KOPT-K1 (cell line): ENCODE data around the gene CAMSAP3.

ENCODE experiments used
- H3K27ac ChIP-seq: fragments of 200-600 bp; sonication (generic); 2 replicates; pipeline ENCODE4 v1.5.1; 2016; ENCODE audit warnings: antibody characterized with exemption, mild to moderate bottlenecking, low read depth, low read length; ENCODE audit not compliant: poor library complexity, severe bottlenecking
- H3K36me3 ChIP-seq: fragments of 200-600 bp; sonication (generic); 2 replicates; pipeline ENCODE4 v1.5.1; 2017; ENCODE audit warnings: antibody characterized with exemption, mild to moderate bottlenecking, low read length, moderate library complexity; ENCODE audit not compliant: insufficient read depth
- H3K9me3 ChIP-seq: fragments of 200-600 bp; sonication (generic); 2 replicates; pipeline ENCODE4 v1.5.1; 2017; ENCODE audit warnings: antibody characterized with exemption, low read length, mild to moderate bottlenecking; ENCODE audit not compliant: insufficient read depth, poor library complexity, severe bottlenecking

Gene CAMSAP3

DNA sequence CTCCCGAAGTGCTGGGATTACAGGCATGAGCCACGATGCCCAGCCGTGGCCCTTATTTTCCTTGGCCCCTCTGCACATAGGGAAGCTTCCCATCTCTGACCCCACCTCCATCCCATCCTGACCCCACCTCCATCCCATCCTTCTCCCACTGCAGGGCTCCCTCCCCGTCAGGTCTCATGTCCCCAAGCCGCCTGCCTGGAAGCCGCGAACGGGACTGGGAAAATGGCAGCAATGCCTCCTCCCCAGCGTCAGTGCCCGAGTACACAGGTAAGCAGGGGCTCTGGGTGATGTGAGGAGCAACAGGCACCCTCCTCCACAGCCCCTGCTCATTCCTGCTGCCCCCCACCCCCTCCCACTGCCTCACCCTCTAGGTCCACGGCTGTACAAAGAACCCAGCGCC lies 21.5 kb downstream of the CAMSAP3 start:
- H3K27ac ChIP-seq, result no peak overlapping the region
- H3K36me3 ChIP-seq, result peaks cover 39% of the 10 kb centered on the region; the same call in 1 of the 2 replicates

DNA sequence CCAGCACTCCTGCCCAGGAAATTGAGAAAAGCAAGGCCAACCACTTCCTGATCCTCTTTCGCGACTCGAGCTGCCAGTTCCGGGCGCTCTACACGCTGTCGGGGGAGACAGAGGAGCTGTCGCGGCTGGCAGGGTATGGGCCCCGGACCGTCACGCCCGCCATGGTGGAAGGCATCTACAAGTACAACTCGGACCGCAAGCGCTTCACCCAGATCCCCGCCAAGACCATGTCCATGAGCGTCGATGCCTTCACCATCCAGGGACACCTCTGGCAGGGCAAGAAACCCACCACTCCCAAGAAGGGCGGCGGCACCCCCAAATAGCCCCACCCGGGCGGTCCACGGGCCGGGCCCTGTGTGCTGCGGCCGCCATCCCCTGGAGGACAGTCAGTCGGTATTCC lies 22.1 kb downstream of the CAMSAP3 start:
- H3K36me3 ChIP-seq, result peaks cover 45% of the 10 kb centered on the region
- no peak overlapping the region for H3K27ac ChIP-seq

More for the DNA sequence above, 21.5 kb downstream of the CAMSAP3 start:
- H3K9me3 ChIP-seq, result no peaks in the 10 kb centered on the region

DNA sequence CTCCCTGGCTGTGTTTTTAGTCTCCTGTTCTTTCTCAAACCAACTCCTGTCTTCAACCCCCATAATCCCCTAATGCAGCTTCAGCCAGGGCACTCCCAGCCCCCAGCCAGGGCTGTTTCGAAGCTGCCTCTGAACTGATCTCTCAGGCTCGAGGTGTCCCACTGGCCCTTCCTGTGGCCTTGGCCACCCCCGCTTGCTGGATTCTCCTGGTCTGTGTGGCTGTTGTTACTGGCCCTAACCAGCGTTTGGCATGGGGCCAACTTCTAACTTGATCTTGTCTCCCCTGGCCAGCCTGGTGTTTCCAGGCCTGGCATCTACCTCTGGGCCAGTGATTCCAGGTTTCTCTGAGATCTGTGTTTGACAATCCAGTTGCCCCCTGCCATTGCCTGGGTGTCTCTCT lies 22.7 kb downstream of the CAMSAP3 start:
- Histone ChIP-seq H3K27ac (no peak overlapping the region), H3K9me3 (no peaks in the 10 kb centered on the region), H3K36me3 (peaks cover 51% of the 10 kb centered on the region)

More for the DNA sequence above, 22.1 kb downstream of the CAMSAP3 start:
- no peaks in the 10 kb centered on the region for H3K9me3 ChIP-seq

DNA sequence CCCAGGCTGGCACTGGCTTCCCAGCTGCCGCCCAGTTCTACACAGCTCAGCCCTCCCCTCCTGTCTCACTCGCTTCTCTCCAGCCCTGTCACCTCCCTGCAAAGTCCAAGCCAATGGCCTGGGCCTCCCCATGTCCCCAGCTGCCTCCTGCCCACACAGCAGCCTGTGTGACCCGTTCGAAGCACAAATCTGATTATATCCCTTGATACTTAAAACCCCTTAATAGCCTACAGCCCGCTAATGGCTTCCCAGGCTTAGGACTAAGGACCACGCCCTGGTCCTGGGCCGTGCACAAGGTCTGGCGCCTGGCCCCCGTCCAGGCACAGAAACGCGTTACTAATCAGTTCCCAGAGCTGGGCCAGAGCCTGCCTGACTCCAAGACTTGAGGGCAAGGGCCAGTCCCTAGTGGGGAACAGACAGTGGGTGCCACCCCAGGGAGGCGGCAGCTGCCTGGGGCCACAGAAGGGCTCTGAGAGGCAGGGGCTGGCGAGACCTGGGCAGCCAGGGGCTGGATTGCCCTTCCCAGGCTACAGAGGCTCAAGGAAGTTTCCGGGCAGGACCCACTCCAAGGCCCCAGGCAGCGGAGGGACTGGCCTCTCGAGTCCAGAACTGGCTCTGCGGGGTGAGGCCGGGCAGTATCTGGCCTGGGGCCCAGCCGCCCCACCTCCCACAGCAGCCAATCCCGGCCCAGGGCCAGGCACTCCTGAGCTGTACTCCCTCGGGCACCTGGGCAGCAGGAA lies 23.3 kb downstream of the CAMSAP3 start:
- H3K36me3 ChIP-seq, result peaks cover 57% of the 10 kb centered on the region
- no peak overlapping the region for H3K27ac ChIP-seq
- no peaks in the 10 kb centered on the region for H3K9me3 ChIP-seq

DNA sequence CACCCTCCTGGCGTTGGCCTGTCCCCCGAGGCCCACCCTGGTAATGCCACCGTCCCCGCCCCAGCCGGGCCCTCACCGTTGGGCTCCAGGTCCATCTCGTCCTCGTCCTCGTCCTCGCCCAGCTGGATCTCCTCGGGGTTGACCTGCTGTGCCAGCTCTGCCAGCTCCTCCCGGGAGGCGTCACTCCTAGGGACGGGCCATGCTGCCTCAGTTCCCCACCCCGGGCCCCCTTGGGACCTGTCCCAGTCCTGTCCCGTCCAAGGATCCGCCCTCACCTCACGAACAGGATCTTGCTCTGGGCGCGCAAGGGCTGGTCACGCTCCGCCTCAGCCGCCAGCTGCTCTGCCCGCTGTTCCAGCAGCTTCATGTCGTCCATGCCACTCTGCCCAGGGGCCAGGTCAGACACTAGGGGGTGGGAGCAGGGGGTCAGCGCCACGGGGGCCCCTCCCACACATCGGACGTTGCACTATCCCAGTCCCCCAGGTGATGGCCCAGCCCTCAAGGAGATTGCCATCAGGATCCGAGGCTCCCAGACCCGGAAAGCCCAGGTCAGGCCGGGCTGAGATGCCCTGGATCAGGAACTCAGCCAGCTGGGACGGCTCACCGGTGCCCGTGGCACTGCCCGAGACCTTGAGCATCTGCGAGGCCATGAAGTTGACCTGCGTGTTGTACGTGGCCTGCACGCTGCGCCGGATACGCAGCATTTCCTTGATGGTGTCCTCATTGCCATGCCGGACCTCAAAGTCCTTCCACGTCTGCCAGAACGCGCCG lies 24.2 kb downstream of the CAMSAP3 start:
- Histone ChIP-seq H3K36me3 (peaks cover 65% of the 10 kb centered on the region), H3K27ac (no peak overlapping the region), H3K9me3 (no peaks in the 10 kb centered on the region)

DNA sequence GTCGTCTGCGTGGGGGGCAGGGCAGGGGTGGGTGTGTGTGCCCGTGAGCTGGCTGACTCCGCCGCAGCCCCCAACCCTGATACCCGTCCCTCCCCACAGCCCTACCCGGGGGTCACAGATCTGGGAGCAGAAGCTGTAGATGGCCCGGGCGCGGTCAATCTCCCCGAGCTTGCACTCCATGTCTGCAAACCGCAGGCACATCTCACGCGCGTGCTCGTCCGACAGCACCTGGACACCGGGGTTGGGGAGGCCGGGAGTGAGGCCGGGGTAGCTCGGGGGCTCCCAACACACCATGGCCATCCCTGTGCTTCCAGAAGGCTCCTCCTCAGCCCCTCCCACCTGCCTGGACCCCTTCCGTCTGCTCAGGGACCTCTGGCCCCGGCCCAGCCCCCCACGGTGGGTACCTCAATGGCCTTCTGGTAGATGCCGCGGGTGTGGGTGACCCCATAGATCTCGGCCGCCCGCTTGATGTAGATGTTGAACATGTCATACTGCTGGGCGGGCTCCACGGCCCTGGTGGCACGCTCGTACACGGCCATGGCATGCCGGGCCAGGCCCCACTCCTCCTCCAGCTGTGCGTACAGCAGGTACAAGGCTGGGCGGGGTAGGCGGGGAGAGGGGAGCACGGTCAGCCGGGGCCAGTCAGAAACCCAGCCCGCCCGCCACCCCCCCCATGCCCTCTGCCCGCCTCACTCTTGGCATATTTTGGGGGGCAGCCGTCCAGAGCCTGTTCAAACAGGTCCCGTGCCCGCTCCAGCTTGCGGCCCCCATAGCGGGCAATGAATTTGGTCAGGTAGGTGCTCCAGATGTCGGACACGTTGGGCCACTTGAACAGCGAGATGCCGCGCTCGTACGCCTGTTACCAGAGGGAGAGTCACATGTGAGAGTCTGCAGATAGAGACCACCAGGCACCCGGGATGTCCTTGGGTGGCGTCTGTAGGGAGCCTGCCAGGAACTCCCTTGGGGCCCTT lies 25.1 kb downstream of the CAMSAP3 start:
- H3K36me3 ChIP-seq, result peaks cover 74% of the 10 kb centered on the region
- H3K27ac ChIP-seq, result no peak overlapping the region
- H3K9me3 ChIP-seq, result no peaks in the 10 kb centered on the region

DNA sequence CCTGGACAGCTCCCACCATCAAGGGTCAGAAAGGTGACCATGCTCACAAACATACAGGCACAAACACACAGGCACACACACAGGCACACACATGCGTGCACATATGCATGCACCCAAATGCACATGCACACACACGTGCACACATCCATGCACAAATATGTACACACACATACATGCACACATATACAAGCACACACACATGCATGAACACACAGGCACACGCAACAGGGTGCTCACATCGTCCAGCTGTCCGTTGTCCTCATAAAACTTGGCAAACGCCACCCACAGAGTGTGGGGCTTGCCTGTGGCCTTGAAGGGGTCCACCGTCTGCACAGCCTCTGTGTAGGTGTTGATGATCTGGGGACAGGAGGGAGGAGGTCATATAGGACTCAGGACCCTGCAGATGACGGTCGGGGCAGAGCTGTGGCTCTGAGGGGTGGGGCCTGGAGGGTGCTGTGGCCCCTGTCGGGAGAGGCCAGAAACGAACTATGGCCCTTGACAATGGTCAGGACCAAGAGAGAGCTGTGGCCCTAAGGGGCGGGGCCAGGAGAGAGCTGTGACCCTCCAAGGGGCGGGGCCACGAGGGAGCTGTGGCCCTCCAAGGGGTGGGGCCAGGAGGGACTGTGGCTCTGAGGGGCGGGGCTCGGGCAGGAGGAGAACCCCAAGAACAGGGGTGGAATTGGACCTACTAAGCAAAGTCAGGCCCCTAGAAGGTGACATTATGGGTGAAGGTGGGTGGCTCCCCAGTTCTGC lies 27.4 kb downstream of the CAMSAP3 start:
- H3K36me3 ChIP-seq, result peaks cover 89% of the 10 kb centered on the region
- no peaks in the 10 kb centered on the region for H3K9me3 ChIP-seq
- H3K27ac ChIP-seq, result no peak overlapping the region

DNA sequence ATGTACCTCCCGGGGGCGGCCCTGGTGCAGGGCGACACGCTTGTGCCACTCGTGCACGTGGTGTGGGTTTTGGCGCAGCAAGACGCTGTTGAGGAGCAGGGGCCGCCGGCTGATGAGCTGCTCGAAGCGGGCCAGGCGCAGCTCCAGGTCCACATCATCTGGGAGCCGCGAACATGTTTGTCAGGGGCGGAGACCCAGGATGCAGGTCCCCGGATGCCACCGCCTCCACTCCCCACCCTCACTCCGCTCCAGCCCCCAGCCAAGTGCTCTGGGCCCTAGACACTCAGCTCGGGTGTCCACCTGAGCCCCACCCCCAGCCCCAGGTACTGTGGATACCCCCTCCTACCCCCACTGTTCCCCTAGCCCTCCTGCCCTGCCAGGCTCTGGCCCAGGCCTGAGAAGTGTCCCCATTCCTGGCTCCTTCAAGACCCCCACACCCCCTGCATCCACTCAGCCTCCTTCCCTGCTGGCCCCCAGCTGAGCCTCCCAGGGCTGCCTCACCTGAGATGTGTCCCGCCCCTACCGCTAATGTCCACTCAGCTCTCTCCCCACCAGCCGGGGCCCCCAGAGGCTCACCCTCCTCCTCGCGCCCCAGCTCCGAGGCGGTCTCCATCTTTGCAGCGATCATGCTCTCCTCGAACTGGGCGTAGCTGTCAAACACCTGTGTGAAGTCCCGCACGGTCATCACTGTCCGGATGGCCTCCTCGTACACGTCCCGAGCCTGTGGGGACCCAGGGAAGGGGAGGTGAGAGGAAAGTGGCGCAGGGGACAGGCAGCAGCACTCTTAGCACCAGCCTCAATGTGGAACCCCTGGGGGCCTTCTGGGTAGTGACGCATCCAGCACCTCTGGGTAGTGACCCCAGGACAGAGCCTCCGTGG lies 28.3 kb downstream of the CAMSAP3 start:
- no peaks in the 10 kb centered on the region for H3K9me3 ChIP-seq
- H3K36me3 ChIP-seq, result peaks cover 83% of the 10 kb centered on the region
- H3K27ac ChIP-seq, result no peak overlapping the region

DNA sequence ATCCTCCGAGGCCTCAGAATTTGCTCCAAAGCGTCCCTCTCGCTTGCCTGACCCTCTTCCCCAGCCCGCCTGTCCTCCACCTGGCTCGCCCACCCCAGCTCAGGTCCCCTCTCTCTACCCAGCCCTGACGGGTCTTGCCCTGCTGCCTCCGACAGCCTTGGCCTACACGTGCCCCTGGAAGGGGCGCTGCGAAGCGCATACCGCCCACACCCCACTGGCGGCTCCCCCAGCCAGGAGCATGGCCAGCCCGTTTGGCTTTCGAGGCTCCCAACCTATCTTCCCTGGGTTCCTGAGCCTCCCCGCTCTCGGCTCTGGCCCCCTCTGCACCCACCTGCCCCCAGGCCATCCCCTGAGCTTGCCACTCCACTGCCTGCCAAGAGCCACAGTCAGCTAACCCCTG lies 29.1 kb downstream of the CAMSAP3 start:
- H3K36me3 ChIP-seq, result peaks cover 76% of the 10 kb centered on the region
- H3K27ac ChIP-seq, result no peak overlapping the region
- H3K9me3 ChIP-seq, result no peaks in the 10 kb centered on the region

DNA sequence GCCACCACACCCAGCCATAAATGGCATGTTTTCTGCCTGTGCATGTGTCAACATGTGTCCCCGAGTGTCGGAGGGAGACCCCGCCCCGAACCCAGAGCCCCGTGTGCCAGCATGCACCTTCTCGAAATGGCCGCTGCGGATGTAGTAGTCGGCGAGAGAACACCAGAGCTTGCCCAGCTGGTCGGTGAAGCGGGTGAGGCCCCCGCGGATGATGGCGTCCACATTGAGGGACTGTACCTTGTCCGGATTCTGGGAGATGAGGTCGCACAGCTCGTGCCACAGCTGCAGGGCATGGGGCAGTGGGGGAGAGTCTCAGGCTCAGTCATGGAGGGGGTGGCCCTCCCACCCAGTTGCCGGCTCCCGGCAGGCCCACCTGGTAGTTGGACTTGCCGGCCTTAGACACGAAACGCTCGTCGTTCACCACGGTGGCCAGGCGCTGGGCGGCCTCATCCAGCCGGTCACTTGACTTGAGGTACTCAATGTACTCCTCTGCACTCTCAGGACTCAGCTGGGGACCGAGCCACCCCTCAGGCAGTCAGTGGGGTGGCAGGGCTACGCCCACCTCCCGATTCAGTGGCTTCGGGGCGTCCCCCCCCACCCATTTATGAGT lies 30.2 kb downstream of the CAMSAP3 start:
- Histone ChIP-seq H3K36me3 (peaks cover 66% of the 10 kb centered on the region), H3K9me3 (no peaks in the 10 kb centered on the region)

DNA sequence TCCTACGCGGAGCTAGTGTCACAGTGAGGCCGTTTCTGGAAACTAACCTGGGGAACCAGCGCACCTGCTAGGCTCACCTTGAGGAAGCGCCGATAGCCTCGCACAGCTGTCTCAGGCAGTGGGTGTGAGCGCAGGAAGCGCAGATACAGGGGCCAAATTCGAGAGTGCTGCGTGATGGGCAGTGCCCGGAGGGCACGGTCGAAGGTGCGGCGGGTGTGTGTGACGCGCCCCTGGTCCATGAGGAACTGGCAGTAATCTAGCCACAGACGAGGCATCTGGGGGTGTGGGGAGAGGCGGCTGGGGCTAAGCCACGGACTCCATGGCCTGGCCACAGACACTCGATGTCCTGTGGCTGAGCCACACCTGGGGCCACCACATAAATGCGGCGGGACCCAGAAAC lies 31.5 kb downstream of the CAMSAP3 start:
- Histone ChIP-seq H3K27ac (no peak overlapping the region), H3K9me3 (no peaks in the 10 kb centered on the region), H3K36me3 (peaks cover 59% of the 10 kb centered on the region)

More for the DNA sequence above, 30.2 kb downstream of the CAMSAP3 start:
- no peak overlapping the region for H3K27ac ChIP-seq

DNA sequence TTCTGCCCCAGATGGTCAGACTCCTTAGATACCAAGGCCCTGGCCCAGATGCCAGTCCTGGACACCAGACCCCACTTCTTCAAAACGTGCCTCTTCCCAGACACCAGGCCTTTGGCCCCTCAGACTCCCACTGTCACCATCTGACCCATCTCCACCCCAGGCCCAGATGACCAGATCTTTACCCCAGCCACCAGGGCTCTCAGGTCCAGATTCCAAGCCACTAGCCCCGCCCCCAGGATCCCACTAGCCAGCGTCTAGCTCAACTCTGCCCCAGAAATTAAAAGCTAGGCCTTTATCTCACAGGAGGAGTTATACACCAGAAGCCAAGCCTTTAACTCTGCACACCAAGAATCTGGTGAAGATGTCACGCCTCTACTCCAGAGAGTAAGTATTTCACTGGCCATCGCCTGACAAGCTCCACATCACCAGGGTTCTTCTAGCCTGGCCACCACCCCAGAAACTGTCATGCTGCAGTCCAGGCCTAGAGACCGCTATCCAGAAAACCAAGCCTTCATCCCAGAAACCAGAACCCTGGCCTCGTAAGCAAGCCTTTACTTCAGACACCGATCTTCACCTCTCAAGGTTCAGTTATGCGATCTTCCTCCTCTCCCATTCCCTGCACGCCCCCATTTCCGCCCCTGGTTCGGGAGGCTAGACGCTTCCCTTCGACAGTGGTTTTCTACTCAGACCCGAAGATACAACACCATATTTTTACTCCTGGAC lies 33.1 kb downstream of the CAMSAP3 start:
- H3K9me3 ChIP-seq, result no peaks in the 10 kb centered on the region
- H3K27ac ChIP-seq, result peak overlapping the region; percentile 66
- peaks cover 48% of the 10 kb centered on the region; the same call in 1 of the 2 replicates for H3K36me3 ChIP-seq
